H1 (cell line): ENCODE measurements around the gene ANXA5. TPM values are rescaled to one million over a fixed set of nuclear protein-coding genes. Genes with fewer than 3 reads are reported as not detected.

Experiments used
- CTCF ChIA-PET: fragments of 300-600 bp; sonication (Branson Sonifier 250); formaldehyde crosslinking; loops from one replicate; lab custom pipeline; 2021; ENCODE audit not compliant: partially characterized antibody; lab: Charles Lee
- POLR2A ChIA-PET: fragments of 300-600 bp; sonication (Branson Sonifier 250); formaldehyde crosslinking; loops from one replicate; lab custom pipeline; 2021; ENCODE audit warnings: inconsistent platforms; ENCODE audit not compliant: partially characterized antibody; lab: Charles Lee
- DNase-seq, 2 experiments: peaks; one replicate each; pipeline versions ENCODE4 v3.0.0 to v3.0.0-alpha.2; 2010 to 2022; ENCODE audit warnings: low spot score in 2 of 2, low read depth in 1 of 2, mixed read lengths in 1 of 2
- FAIRE-seq: peaks from 2 replicates; lab custom pipeline; 2011; peaks lifted over from hg19 to GRCh38; lab: Jason Lieb, UNC
- H2AFZ ChIP-seq: 2 replicates; pipeline ENCODE4 v1.8.1; 2012; ENCODE audit warnings: low read length, inconsistent platforms
- H2AK5ac ChIP-seq: 2 replicates; pipeline ENCODE4 v1.6.1; 2013; ENCODE audit warnings: low read depth, low read length
- H2BK120ac ChIP-seq: replicated peaks from 2 replicates; pipeline ENCODE3; 2013; ENCODE audit warnings: low read depth, low read length, inconsistent platforms
- H2BK12ac ChIP-seq: 2 replicates; pipeline ENCODE4 v1.6.1; 2013; ENCODE audit warnings: low read depth, low read length
- H2BK15ac ChIP-seq: 2 replicates; pipeline ENCODE4 v1.6.1; 2013; ENCODE audit warnings: low read length
- H2BK20ac ChIP-seq: 2 replicates; pipeline ENCODE4 v1.6.1; 2013; ENCODE audit warnings: low read length
- H2BK5ac ChIP-seq: 2 replicates; pipeline ENCODE4 v1.6.1; 2013; ENCODE audit warnings: low read depth, low read length
- H3K14ac ChIP-seq: 2 replicates; pipeline ENCODE4 v1.6.1; 2013; ENCODE audit warnings: inconsistent platforms; ENCODE audit not compliant: insufficient read length
- H3K18ac ChIP-seq: 2 replicates; pipeline ENCODE4 v1.6.1; 2013; ENCODE audit warnings: low read length; ENCODE audit errors: extremely low read depth
- H3K23ac ChIP-seq: 2 replicates; pipeline ENCODE4 v1.6.1; 2013; ENCODE audit warnings: inconsistent platforms; ENCODE audit not compliant: insufficient read length
- H3K23me2 ChIP-seq: 2 replicates; pipeline ENCODE4 v1.6.1; 2013; ENCODE audit warnings: low read depth, low read length
- H3K27ac ChIP-seq: 2 replicates; pipeline ENCODE4 v1.6.1; 2011; ENCODE audit warnings: low read depth, low read length, inconsistent platforms
- H3K27me3 ChIP-seq, 4 experiments: replicated peaks in 1 of 4; 1 replicate in 1 of 4; 2 replicates in 3 of 4; pipeline versions ENCODE4 v1.6.1 to v1.8.1; 2011 to 2013; ENCODE audit warnings: low read length in 3 of 4, mild to moderate bottlenecking in 3 of 4, inconsistent platforms in 2 of 4, mixed read lengths in 2 of 4, moderate library complexity in 1 of 4; ENCODE audit not compliant: control insufficient read depth in 3 of 4, insufficient read depth in 3 of 4; ENCODE audit errors: extremely low read depth in 1 of 4
- H3K36me3 ChIP-seq, 4 experiments: 2 replicates each; pipeline versions ENCODE4 v1.6.1 to v1.8.1; 2011 to 2013; ENCODE audit warnings: mild to moderate bottlenecking in 4 of 4, low read length in 3 of 4, moderate library complexity in 2 of 4, control low read depth in 1 of 4, inconsistent platforms in 1 of 4; ENCODE audit not compliant: insufficient read depth in 4 of 4, control insufficient read depth in 2 of 4
- H3K4ac ChIP-seq: replicated peaks from 2 replicates; pipeline ENCODE3; 2013; ENCODE audit warnings: low read length, low read depth, mixed read lengths, inconsistent platforms; ENCODE audit not compliant: insufficient read length
- H3K4me1 ChIP-seq, 4 experiments: replicated peaks in 1 of 4; 1 replicate in 1 of 4; 2 replicates in 3 of 4; pipeline versions ENCODE4 v1.6.1 to v1.8.1; 2011 to 2013; ENCODE audit warnings: low read length in 3 of 4, inconsistent platforms in 2 of 4, mixed read lengths in 1 of 4; ENCODE audit not compliant: insufficient read depth in 4 of 4, control insufficient read depth in 3 of 4
- H3K4me2 ChIP-seq, 2 experiments: 2 replicates each; pipeline versions ENCODE4 v1.6.1 to v1.8.1; 2011 to 2013; ENCODE audit warnings: low read depth in 2 of 2, low read length in 2 of 2, control low read depth in 1 of 2, inconsistent platforms in 1 of 2, mild to moderate bottlenecking in 1 of 2; ENCODE audit not compliant: insufficient read depth in 1 of 2
- H3K4me3 ChIP-seq, 4 experiments: fragments of 200-600, 300-600 bp in 1 of 4; sonication (generic), shearing (Covaris generic), sonication (Bioruptor Twin) in 1 of 4; 2 replicates each; pipeline versions ENCODE4 v1.5.1 to v1.8.1; 2011 to 2016; ENCODE audit warnings: low read length in 4 of 4, low read depth in 3 of 4, control low read depth in 2 of 4, inconsistent platforms in 2 of 4, mild to moderate bottlenecking in 2 of 4, mixed read lengths in 1 of 4, moderate library complexity in 1 of 4; ENCODE audit not compliant: insufficient read depth in 2 of 4; ENCODE audit errors: extremely low read depth in 1 of 4
- H3K56ac ChIP-seq: replicated peaks from 2 replicates; pipeline ENCODE3; 2013; ENCODE audit warnings: low read depth, mild to moderate bottlenecking, mixed read lengths, low read length, inconsistent platforms; ENCODE audit not compliant: insufficient read length
- H3K79me1 ChIP-seq: 2 replicates; pipeline ENCODE4 v1.6.1; 2013; ENCODE audit warnings: low read depth, low read length, control low read depth
- H3K79me2 ChIP-seq, 2 experiments: 2 replicates each; pipeline versions ENCODE4 v1.6.1 to v1.8.1; 2012 to 2013; ENCODE audit warnings: low read length in 2 of 2, mild to moderate bottlenecking in 2 of 2, inconsistent platforms in 1 of 2; ENCODE audit not compliant: insufficient read depth in 2 of 2, control insufficient read depth in 1 of 2
- H3K9ac ChIP-seq, 4 experiments: replicated peaks in 1 of 4; 1 replicate in 1 of 4; 2 replicates in 3 of 4; pipeline versions ENCODE4 v1.6.1 to v1.8.1; 2011 to 2013; ENCODE audit warnings: low read depth in 3 of 4, low read length in 3 of 4, control low read depth in 2 of 4, mild to moderate bottlenecking in 2 of 4, moderate library complexity in 2 of 4, inconsistent platforms in 1 of 4; ENCODE audit errors: extremely low read depth in 1 of 4
- H3K9me3 ChIP-seq, 2 experiments: 2 replicates each; pipeline versions ENCODE4 v1.6.1 to v1.8.1; 2012 to 2013; ENCODE audit warnings: mild to moderate bottlenecking in 2 of 2, moderate library complexity in 2 of 2, control low read depth in 1 of 2, inconsistent platforms in 1 of 2, low read depth in 1 of 2, low read length in 1 of 2, mixed read lengths in 1 of 2; ENCODE audit not compliant: insufficient read depth in 2 of 2
- H4K20me1 ChIP-seq, 2 experiments: replicated peaks in 1 of 2; 2 replicates each; pipeline versions ENCODE3 to v1.8.1; 2011 to 2013; ENCODE audit warnings: inconsistent platforms in 2 of 2, low read length in 2 of 2, mild to moderate bottlenecking in 1 of 2; ENCODE audit not compliant: insufficient read depth in 2 of 2, control insufficient read depth in 1 of 2
- H4K5ac ChIP-seq: 2 replicates; pipeline ENCODE4 v1.6.1; 2013; ENCODE audit warnings: low read length, low read depth, mixed read lengths, inconsistent platforms; ENCODE audit not compliant: insufficient read length
- H4K8ac ChIP-seq: 2 replicates; pipeline ENCODE4 v1.8.0; 2013; ENCODE audit warnings: mild to moderate bottlenecking, moderate library complexity, low read length, inconsistent platforms; ENCODE audit not compliant: insufficient read depth; ENCODE audit errors: extremely low read depth
- H4K91ac ChIP-seq: replicated peaks from 2 replicates; pipeline ENCODE3; 2013; ENCODE audit warnings: low read length, mixed read lengths, inconsistent platforms; ENCODE audit not compliant: insufficient read length
- ASH2L ChIP-seq: fragments of 200-600, 300-600 bp; sonication (generic); IDR thresholded peaks from one replicate; pipeline ENCODE4 v1.7.1; 2017; ENCODE audit warnings: low read length
- BRCA1 ChIP-seq: IDR thresholded peaks from 2 replicates; pipeline ENCODE4 v1.6.1; 2012; ENCODE audit warnings: low read depth, low read length, improper control_type of control experiment
- EZH2 ChIP-seq: fragments of 200-600 bp; sonication (generic); IDR thresholded peaks from 2 replicates; pipeline ENCODE4 v1.7.1; 2012; ENCODE audit warnings: low read depth, mild to moderate bottlenecking, moderate library complexity, low read length, inconsistent platforms; ENCODE audit not compliant: severe bottlenecking
- GABPA ChIP-seq: IDR thresholded peaks from 2 replicates; pipeline ENCODE4 v1.6.1; 2011; ENCODE audit warnings: mild to moderate bottlenecking, low read length, moderate library complexity, borderline replicate concordance; ENCODE audit not compliant: insufficient read depth
- KDM5A ChIP-seq: fragments of 200-600 bp; IDR thresholded peaks from 2 replicates; pipeline ENCODE4 v1.7.1; 2012; ENCODE audit warnings: mild to moderate bottlenecking, low read length, inconsistent platforms, mixed read lengths
- NANOG ChIP-seq: IDR thresholded peaks from 2 replicates; pipeline ENCODE4 v1.6.1; 2011; ENCODE audit warnings: low read length, low read depth, mild to moderate bottlenecking, inconsistent platforms; ENCODE audit not compliant: insufficient read depth, poor library complexity, severe bottlenecking
- RNF2 ChIP-seq: fragments of 200-900, 300-1000 bp; sonication (generic); IDR thresholded peaks from 2 replicates; pipeline ENCODE4 v1.7.1; 2016; ENCODE audit warnings: borderline replicate concordance, low read depth, mild to moderate bottlenecking, antibody characterized with exemption, low read length; ENCODE audit not compliant: poor library complexity, severe bottlenecking; ENCODE audit errors: missing control alignments
- SIRT6 ChIP-seq: IDR thresholded peaks from one replicate; pipeline ENCODE4 v1.7.1; 2012; ENCODE audit warnings: low read length, inconsistent platforms
- SIX5 ChIP-seq: IDR thresholded peaks from 2 replicates; pipeline ENCODE4 v1.6.1; 2011; ENCODE audit warnings: mild to moderate bottlenecking, low read depth, low read length
- SP1 ChIP-seq: IDR thresholded peaks from 2 replicates; pipeline ENCODE4 v1.6.1; 2011; ENCODE audit warnings: low read depth, low read length
- SP2 ChIP-seq: IDR thresholded peaks from 2 replicates; pipeline ENCODE4 v1.6.1; 2012; ENCODE audit warnings: mild to moderate bottlenecking, low read length, inconsistent platforms
- WGBS, 2 experiments: shearing (Covaris generic) in 1 of 2; methylation state at CpG; one replicate each; pipeline versions ENCODE4 v1.1.6 to v1.1.7; 2013 to 2015; ENCODE audit warnings: low lambda C conversion rate in 2 of 2, mixed read lengths in 2 of 2, inconsistent platforms in 1 of 2, low coverage in 1 of 2, missing lambda C conversion rate in 1 of 2; ENCODE audit not compliant: insufficient replicate concordance in 2 of 2, insufficient coverage in 1 of 2, insufficient read length in 1 of 2; ENCODE audit errors: extremely low coverage in 1 of 2, missing lambda C conversion rate in 1 of 2; 5-methylcytosine and 5-hydroxymethylcytosine counted together
- polyA plus RNA-seq, 7 experiments: library from polyadenylated mRNA; depleted of rRNA in 3 of 7; stranded (reverse) in 5 of 7; unstranded in 2 of 7; fragments of >200 nt in 5 of 7; fragments of 200-250 nt in 2 of 7; gene quantifications; 1 replicate in 5 of 7; 2 replicates in 1 of 7; 4 replicates in 1 of 7; pipeline versions ENCODE4 v1.2.1 to v1.2.3, GENCODE V29; 2011 to 2013; ENCODE audit warnings: missing spikeins in 2 of 7, mixed read lengths in 2 of 7
- total RNA-seq: library from RNA; stranded (reverse); fragmentation: NEBNext Ultra II Directional; extraction: Animal tissue kit (Norgen Biotek cat#: 25700); gene quantifications from 2 replicates; pipeline ENCODE4 v1.2.1, GENCODE V29; 2021

Gene ANXA5
- total and polyA plus RNA-seq, 2 of the 8 experiments (the other 6 are each of a cell fraction or from before 2014, with no cell fraction given), result 213 to 221 TPM

GRCh38 chr4:121733942-121734341 lies 37.2 kb upstream of the ANXA5 start:
- H3K9me3 ChIP-seq, result no peaks in the 10 kb centered on the region
- H3K4ac ChIP-seq, result no peak overlapping the region
- H2AK5ac ChIP-seq, result no peak overlapping the region
- H3K27ac ChIP-seq, result no peak overlapping the region
- H3K36me3 ChIP-seq, result no peaks in the 10 kb centered on the region
- H2AFZ ChIP-seq, result no peak overlapping the region
- no peak for DNase-seq
- H2BK120ac ChIP-seq, result no peak overlapping the region
- H3K79me1 ChIP-seq, result no peaks in the 10 kb centered on the region
- ChIA-PET CTCF (no interaction called here), POLR2A (no interaction called here)
- no peak overlapping the region for H3K14ac ChIP-seq
- no peak overlapping the region for H3K23ac ChIP-seq
- H2BK15ac ChIP-seq, result no peak overlapping the region
- 100% methylated on average over 1 of the region's 1 CpG; no CpG with 5 or more reads in 1 of the 2 experiments for WGBS, 2 experiments
- H2BK20ac ChIP-seq, result no peak overlapping the region
- no peak overlapping the region for H2BK5ac ChIP-seq
- no peak overlapping the region for H3K56ac ChIP-seq
- H2BK12ac ChIP-seq, result no peak overlapping the region
- no peaks in the 10 kb centered on the region; a peak in 1 of 7 replicates for H3K27me3 ChIP-seq
- no peak overlapping the region for H4K8ac ChIP-seq
- no peak overlapping the region for H4K5ac ChIP-seq
- H3K4me2 ChIP-seq, result no peak overlapping the region
- no peak for TF ChIP-seq BRCA1
- no peak for TF ChIP-seq SIX5
- TF ChIP-seq RNF2, result no peak
- no peak for TF ChIP-seq SP2
- no peak for TF ChIP-seq SIRT6
- TF ChIP-seq EZH2, result no peak
- no peak for TF ChIP-seq GABPA
- TF ChIP-seq SP1, result no peak
- TF ChIP-seq NANOG, result no peak
- no peak for TF ChIP-seq KDM5A
- TF ChIP-seq ASH2L, result no peak
- no peak overlapping the region for H3K4me3 ChIP-seq
- H3K23me2 ChIP-seq, result no peaks in the 10 kb centered on the region
- H4K91ac ChIP-seq, result no peak overlapping the region
- no peaks in the 10 kb centered on the region for H4K20me1 ChIP-seq
- no peaks in the 10 kb centered on the region for H3K79me2 ChIP-seq
- H3K9ac ChIP-seq, result no peak overlapping the region
- no peak for FAIRE-seq
- H3K4me1 ChIP-seq, result no peaks in the 10 kb centered on the region
- no peak overlapping the region for H3K18ac ChIP-seq
